Measurements from ENCODE around the gene KCNB1. TPM values are rescaled to one million over a fixed set of nuclear protein-coding genes. Genes with fewer than 3 reads are reported as not detected.

KCNB1 gene
- total RNA-seq, 2 experiments from 2014 or later = not detected

DNA sequence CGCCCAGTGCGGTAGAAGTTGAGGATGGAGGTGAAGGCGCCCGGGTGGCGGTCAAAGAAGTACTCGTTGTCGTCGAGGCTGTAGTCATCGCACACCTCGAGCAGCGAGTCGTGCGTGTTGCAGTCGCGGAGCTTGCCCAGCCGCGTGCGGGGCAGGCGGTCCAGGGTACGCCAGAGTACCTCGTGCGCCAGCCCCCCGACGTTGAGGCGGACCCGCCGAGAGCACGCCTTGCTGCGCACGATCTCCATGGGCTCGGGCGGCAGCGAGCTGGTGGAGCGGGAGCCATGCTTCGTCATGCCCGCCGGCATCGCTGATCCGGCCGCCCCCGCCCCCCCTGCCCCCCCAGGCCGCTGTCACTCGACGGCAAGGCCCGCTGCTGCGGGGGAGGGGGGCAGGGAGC is 295 bp downstream of the KCNB1 start:
- Mint-ChIP-seq H3K4me1 (ENCODE audit: low read depth) (peaks cover 5% of the 10 kb centered on the region), H3K4me3 (no peak overlapping the region), H3K27ac (no peak overlapping the region), H3K36me3 (ENCODE audit: low read depth) (no peaks in the 10 kb centered on the region), H3K9me3 (no peaks in the 10 kb centered on the region), H3K27me3 (peaks cover 57% of the 10 kb centered on the region)
- no peak for ATAC-seq
- CTCF ChIA-PET = no interaction called here
- intact Hi-C loops (cut with micrococcal nuclease) = loop anchor here (10.0 kb wide), 2 partner anchors 97 to 147 kb away; no protein-coding TSS in a partner anchor
- no peak for DNase-seq
- POLR2A ChIA-PET = no interaction called here
- TF ChIP-seq, protein P1, sequence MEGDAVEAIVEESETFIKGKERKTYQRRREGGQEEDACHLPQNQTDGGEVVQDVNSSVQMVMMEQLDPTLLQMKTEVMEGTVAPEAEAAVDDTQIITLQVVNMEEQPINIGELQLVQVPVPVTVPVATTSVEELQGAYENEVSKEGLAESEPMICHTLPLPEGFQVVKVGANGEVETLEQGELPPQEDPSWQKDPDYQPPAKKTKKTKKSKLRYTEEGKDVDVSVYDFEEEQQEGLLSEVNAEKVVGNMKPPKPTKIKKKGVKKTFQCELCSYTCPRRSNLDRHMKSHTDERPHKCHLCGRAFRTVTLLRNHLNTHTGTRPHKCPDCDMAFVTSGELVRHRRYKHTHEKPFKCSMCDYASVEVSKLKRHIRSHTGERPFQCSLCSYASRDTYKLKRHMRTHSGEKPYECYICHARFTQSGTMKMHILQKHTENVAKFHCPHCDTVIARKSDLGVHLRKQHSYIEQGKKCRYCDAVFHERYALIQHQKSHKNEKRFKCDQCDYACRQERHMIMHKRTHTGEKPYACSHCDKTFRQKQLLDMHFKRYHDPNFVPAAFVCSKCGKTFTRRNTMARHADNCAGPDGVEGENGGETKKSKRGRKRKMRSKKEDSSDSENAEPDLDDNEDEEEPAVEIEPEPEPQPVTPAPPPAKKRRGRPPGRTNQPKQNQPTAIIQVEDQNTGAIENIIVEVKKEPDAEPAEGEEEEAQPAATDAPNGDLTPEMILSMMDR (IDR thresholded peaks at IDR 0.05) = no peak

DNA sequence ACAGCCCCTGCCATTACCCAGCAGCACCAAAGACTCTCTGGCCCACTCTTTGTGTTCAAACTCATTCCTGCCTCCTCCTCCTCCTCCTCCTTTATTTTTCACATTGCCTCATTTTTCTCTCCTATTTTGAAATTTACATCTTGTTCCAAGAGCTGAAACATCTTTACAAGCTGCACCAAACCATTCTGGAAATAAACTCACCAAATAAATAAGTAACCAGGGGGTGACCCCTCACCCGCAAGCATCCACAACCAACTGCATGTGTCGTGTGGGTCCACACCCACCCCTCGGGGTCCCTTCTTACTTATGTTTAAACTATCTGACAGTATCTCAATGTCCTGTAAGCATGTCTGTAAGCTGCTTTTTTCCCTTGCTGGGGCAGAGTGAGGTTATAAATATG is 1.4 kb downstream of the KCNB1 start:
- ATAC-seq (no peak), DNase-seq (no peak)
- CTCF ChIA-PET = no interaction called here
- intact Hi-C loops (cut with micrococcal nuclease) = loop anchor here (10.0 kb wide), 2 partner anchors 96 to 146 kb away; no protein-coding TSS in a partner anchor
- peaks cover 47% of the 10 kb centered on the region for H3K27me3 Mint-ChIP-seq
- no peak overlapping the region for H3K27ac Mint-ChIP-seq
- POLR2A ChIA-PET = no interaction called here
- TF ChIP-seq, protein P1 (IDR thresholded peaks at IDR 0.05) = no peak
- H3K4me1 Mint-ChIP-seq (ENCODE audit: low read depth) = peaks cover 5% of the 10 kb centered on the region
- no peaks in the 10 kb centered on the region for H3K9me3 Mint-ChIP-seq
- no peak overlapping the region for H3K4me3 Mint-ChIP-seq
- H3K36me3 Mint-ChIP-seq (ENCODE audit: low read depth) = no peaks in the 10 kb centered on the region

DNA sequence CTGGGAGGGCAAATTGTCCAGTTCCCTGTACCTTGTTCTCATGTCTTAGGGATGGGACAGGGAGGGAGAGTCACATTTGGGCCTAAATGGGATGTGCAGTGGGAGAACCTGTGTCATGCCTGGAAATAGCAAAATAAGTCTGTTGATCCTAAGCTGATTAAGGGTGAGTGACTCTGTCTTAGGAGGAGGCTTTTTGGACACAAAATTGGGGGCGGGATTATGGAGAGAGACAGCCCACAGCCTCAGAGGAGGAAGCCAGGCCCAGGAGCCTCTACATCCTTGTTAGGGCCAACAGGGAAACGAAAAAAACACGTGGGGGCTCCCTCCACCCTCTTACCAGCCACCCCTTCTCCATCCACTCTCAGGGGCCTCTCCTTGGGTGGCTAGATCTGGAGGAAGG is 2.2 kb downstream of the KCNB1 start:
- H3K27me3 Mint-ChIP-seq = peaks cover 44% of the 10 kb centered on the region
- TF ChIP-seq, protein P1 (IDR thresholded peaks at IDR 0.05) = no peak
- no peaks in the 10 kb centered on the region for H3K9me3 Mint-ChIP-seq
- ChIA-PET CTCF (interaction anchor here (1.2 kb wide), 1 partner anchor 96 kb away, joined by 3 read pairs; no protein-coding TSS in a partner anchor), POLR2A (no interaction called here)
- ATAC-seq (no peak), DNase-seq (no peak)
- intact Hi-C loops (cut with micrococcal nuclease) = loop anchor here (10.0 kb wide), 2 partner anchors 95 to 145 kb away; no protein-coding TSS in a partner anchor
- no peaks in the 10 kb centered on the region for H3K36me3 Mint-ChIP-seq (ENCODE audit: low read depth)
- H3K4me1 Mint-ChIP-seq (ENCODE audit: low read depth) = peaks cover 5% of the 10 kb centered on the region
- H3K4me3 Mint-ChIP-seq = no peak overlapping the region
- H3K27ac Mint-ChIP-seq = no peak overlapping the region

DNA sequence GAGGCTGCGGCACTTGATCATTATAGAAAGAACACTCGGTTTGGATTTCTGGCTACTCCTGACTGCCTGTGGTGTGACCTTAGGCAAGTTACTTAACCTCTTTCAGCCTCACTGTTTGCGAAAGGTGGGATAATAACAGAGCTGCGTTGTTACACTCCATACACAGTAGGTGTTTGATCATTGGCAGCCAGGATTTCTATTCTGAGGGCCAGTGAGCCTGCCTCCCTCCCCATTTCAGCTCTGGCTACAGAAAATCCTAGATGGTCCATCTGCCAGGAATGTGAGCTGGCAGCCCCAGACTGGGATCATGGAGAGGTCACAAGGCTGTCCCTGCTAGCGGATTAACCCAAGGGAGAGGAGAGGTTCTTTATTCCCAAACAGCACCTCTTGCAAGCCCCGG is 2.7 kb downstream of the KCNB1 start:
- H3K27ac Mint-ChIP-seq = no peak overlapping the region
- no peaks in the 10 kb centered on the region for H3K36me3 Mint-ChIP-seq (ENCODE audit: low read depth)
- POLR2A ChIA-PET = no interaction called here
- TF ChIP-seq, protein P1 (IDR thresholded peaks at IDR 0.05) = no peak
- CTCF ChIA-PET = interaction anchor here (1.2 kb wide), 1 partner anchor 96 kb away, joined by 3 read pairs; no protein-coding TSS in a partner anchor
- no peaks in the 10 kb centered on the region for H3K9me3 Mint-ChIP-seq
- DNase-seq = no peak
- peaks cover 46% of the 10 kb centered on the region for H3K27me3 Mint-ChIP-seq
- no peak overlapping the region for H3K4me3 Mint-ChIP-seq
- no peak for ATAC-seq
- intact Hi-C loops (cut with micrococcal nuclease) = loop anchor here (10.0 kb wide), 2 partner anchors 95 to 145 kb away; no protein-coding TSS in a partner anchor
- peaks cover 5% of the 10 kb centered on the region for H3K4me1 Mint-ChIP-seq (ENCODE audit: low read depth)

DNA sequence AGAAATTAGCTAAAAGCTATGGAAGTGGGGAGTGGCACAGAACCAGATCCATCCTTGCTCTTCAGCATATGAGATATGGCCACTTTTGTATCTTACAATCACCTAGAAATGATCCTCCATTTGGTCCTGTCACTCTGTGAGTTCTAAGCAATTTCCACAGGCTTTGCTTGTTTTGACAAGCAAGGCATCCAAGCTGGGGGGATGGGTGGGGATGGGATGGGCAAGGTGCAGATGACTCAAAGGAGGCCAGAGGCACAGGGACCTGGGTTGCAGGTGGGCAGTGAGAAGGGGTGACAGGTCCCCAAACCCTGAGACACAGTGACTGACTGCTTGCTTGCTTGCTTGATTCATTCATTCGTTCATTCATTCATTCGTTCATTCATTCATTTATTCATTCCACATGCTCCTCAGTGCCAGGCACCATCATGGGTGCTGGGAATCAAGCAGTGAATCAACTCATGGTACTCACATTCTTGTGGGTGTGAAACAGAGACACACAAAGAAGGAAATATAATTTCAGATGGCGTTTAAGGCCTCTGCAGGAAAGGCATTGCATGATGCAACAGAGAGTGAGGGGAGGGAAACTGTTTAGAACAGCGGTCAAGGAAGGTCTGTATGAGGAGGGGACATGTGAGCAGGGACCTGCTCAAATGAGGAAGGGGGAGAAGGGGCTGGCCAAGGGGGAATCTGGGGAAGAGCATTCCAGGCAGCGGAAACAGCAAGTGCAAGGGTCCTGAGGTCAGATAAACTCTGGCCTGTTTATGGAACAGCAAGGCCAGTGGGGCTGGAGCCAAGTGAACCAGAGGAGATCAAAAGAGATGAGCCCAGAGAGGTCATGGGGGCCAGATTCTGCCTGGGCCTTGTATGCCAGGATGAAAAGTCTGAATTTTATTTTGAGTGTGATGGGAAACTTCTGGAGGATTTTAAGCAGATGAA is 3.4 kb downstream of the KCNB1 start:
- TF ChIP-seq, protein P1 (IDR thresholded peaks at IDR 0.05) = no peak
- H3K4me1 Mint-ChIP-seq (ENCODE audit: low read depth) = no peaks in the 10 kb centered on the region
- no peak overlapping the region for H3K27ac Mint-ChIP-seq
- ATAC-seq (no peak), DNase-seq (no peak)
- peaks cover 40% of the 10 kb centered on the region for H3K27me3 Mint-ChIP-seq
- intact Hi-C loops (cut with micrococcal nuclease) = no loop called here
- CTCF ChIA-PET = no interaction called here
- POLR2A ChIA-PET = no interaction called here
- H3K4me3 Mint-ChIP-seq = no peak overlapping the region
- H3K36me3 Mint-ChIP-seq (ENCODE audit: low read depth) = no peaks in the 10 kb centered on the region
- H3K9me3 Mint-ChIP-seq = no peaks in the 10 kb centered on the region

Measured in activated CD8-positive, alpha-beta T cell treated with anti-CD3 and anti-CD28 coated beads for 36 hours (primary cell).